ENCODE data around the gene CHD5. TPM values are rescaled to one million over a fixed set of nuclear protein-coding genes. Genes with fewer than 3 reads are reported as not detected.
A peak's percentile ranks its signal among the peaks of the same experiment; 100 is the strongest.

The CHD5 gene
- total and polyA plus RNA-seq, 2 of the 13 experiments (the other 11 are each of a cell fraction or from before 2014, with no cell fraction given) = 0.02 to 0.21 TPM

- TF ChIP-seq MEIS2 (CRISPR knock-in tag; IDR thresholded peaks at IDR 0.05) (peak; percentile 75; the same call in 1 of the 2 replicates), ZFP36 (IDR thresholded peaks at IDR 0.05; ENCODE audit: borderline replicate concordance, low read depth, low read length, partially characterized antibody) (no peak), ZNF562 (CRISPR knock-in tag; IDR thresholded peaks at IDR 0.05; ENCODE audit: borderline replicate concordance) (no peak), POLR2A (IDR thresholded peaks at IDR 0.05; ENCODE audit: insufficient read depth in 1 of 2, low read depth in 2 of 2, low read length in 2 of 2) (peak; percentile 93), ZNF792 (CRISPR knock-in tag; IDR thresholded peaks at IDR 0.05) (peak; percentile 74), ZFP62 (CRISPR knock-in tag; IDR thresholded peaks at IDR 0.05) (no peak), ESRRA (CRISPR knock-in tag; IDR thresholded peaks at IDR 0.05; ENCODE audit: low read depth) (peak; percentile 46; the same call in 1 of the 2 replicates), GTF3A (CRISPR knock-in tag; conservative IDR thresholded peaks at IDR 0.05) (no peak; the same call in 1 of the 2 replicates), XBP1 (CRISPR knock-in tag; IDR thresholded peaks at IDR 0.05) (0 out of 2 replicates have a peak, but pooled peaks have one; percentile 86), ZNF24 (IDR thresholded peaks at IDR 0.05) (no peak), ATF3 (CRISPR knock-in tag; IDR thresholded peaks at IDR 0.05) (peak; percentile 63), ZNF547 (CRISPR knock-in tag; IDR thresholded peaks at IDR 0.05) (peak; percentile 89), ATF1 (CRISPR knock-in tag; IDR thresholded peaks at IDR 0.05) (no peak), ATF5 (CRISPR knock-in tag; IDR thresholded peaks at IDR 0.05; ENCODE audit: low read depth) (peak; percentile 45; the same call in 1 of the 2 replicates), NFKBIZ (CRISPR knock-in tag; IDR thresholded peaks at IDR 0.05) (peak; percentile 59; the same call in 1 of the 2 replicates), ZBTB38 (CRISPR knock-in tag; IDR thresholded peaks at IDR 0.05) (peak; percentile 87), MIER2 (CRISPR knock-in tag; IDR thresholded peaks at IDR 0.05) (peak; percentile 70; the same call in 1 of the 2 replicates)
- TF ChIP-seq, protein P1, sequence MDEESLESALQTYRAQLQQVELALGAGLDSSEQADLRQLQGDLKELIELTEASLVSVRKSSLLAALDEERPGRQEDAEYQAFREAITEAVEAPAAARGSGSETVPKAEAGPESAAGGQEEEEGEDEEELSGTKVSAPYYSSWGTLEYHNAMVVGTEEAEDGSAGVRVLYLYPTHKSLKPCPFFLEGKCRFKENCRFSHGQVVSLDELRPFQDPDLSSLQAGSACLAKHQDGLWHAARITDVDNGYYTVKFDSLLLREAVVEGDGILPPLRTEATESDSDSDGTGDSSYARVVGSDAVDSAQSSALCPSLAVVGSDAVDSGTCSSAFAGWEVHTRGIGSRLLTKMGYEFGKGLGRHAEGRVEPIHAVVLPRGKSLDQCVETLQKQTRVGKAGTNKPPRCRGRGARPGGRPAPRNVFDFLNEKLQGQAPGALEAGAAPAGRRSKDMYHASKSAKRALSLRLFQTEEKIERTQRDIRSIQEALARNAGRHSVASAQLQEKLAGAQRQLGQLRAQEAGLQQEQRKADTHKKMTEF (CRISPR knock-in tag; IDR thresholded peaks at IDR 0.05) = peak; percentile 86
- TF ChIP-seq, protein P2, sequence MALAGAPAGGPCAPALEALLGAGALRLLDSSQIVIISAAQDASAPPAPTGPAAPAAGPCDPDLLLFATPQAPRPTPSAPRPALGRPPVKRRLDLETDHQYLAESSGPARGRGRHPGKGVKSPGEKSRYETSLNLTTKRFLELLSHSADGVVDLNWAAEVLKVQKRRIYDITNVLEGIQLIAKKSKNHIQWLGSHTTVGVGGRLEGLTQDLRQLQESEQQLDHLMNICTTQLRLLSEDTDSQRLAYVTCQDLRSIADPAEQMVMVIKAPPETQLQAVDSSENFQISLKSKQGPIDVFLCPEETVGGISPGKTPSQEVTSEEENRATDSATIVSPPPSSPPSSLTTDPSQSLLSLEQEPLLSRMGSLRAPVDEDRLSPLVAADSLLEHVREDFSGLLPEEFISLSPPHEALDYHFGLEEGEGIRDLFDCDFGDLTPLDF (CRISPR knock-in tag; IDR thresholded peaks at IDR 0.05) = no peak
- TF ChIP-seq, protein P3, sequence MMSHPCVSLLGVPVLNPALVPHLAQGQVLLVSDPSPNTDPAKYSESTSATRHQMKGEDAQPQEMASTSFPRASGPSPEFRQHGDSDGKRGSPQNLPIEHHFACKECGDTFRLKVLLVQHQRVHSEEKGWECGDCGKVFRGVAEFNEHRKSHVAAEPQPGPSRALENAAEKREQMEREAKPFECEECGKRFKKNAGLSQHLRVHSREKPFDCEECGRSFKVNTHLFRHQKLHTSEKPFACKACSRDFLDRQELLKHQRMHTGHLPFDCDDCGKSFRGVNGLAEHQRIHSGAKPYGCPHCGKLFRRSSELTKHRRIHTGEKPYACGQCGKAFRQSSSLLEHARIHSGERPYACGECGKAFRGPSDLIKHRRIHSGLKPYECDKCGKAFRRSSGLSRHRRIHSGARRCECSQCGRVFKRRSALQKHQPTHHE (CRISPR knock-in tag; IDR thresholded peaks at IDR 0.05; ENCODE audit: borderline replicate concordance) = no peak
- TF ChIP-seq, protein P4, sequence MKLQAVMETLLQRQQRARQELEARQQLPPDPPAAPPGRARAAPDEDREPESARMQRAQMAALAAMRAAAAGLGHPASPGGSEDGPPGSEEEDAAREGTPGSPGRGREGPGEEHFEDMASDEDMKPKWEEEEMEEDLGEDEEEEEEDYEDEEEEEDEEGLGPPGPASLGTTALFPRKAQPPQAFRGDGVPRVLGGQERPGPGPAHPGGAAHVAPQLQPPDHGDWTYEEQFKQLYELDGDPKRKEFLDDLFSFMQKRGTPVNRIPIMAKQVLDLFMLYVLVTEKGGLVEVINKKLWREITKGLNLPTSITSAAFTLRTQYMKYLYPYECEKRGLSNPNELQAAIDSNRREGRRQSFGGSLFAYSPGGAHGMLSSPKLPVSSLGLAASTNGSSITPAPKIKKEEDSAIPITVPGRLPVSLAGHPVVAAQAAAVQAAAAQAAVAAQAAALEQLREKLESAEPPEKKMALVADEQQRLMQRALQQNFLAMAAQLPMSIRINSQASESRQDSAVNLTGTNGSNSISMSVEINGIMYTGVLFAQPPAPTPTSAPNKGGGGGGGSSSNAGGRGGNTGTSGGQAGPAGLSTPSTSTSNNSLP (IDR thresholded peaks at IDR 0.05; ENCODE audit: low read depth, low read length) = 0 out of 2 replicates have a peak, but pooled peaks have one; percentile 13
- TF ChIP-seq, protein P5, sequence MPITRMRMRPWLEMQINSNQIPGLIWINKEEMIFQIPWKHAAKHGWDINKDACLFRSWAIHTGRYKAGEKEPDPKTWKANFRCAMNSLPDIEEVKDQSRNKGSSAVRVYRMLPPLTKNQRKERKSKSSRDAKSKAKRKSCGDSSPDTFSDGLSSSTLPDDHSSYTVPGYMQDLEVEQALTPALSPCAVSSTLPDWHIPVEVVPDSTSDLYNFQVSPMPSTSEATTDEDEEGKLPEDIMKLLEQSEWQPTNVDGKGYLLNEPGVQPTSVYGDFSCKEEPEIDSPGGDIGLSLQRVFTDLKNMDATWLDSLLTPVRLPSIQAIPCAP (CRISPR knock-in tag; IDR thresholded peaks at IDR 0.05; ENCODE audit: low read depth) = 0 out of 2 replicates have a peak, but pooled peaks have one; percentile 23
Observed at GRCh38 chr1:6199298-6200187, 19.4 kb upstream of the CHD5 start, which contains the start of gene RPL22 (continued).

Measured in HepG2 (cell line).